ENCODE measurements around the gene KDM3A. TPM values are rescaled to one million over a fixed set of nuclear protein-coding genes. Genes with fewer than 3 reads are reported as not detected.
A peak's percentile ranks its signal among the peaks of the same experiment; 100 is the strongest.

KDM3A gene
- total RNA-seq, 4 donors from 2014 or later, result 17.7 to 56.0 (median 25.7) TPM

DNA sequence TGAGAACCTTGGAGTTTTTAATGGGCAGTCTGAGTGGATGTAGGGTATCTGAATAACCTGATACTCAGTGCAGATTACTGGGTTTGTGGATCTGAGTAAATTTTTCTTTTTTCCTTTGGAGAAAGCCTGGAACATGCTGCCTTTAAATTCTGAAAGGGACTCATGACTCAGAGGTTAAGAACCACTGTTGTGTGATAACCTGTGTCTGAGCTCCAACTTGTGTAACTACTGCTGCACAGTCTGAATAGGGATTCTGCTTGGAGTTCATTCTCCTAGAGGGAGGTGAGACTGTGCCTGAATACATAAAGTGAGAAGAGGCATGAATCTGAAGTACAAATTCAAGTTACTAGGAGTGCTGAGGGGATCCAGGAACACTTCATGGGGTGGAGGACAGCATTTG, 36.2 kb downstream of the KDM3A start:
- peak; percentile 38 for ATAC-seq (ENCODE audit: low FRiP score)
- DNase-seq (ENCODE audit: low spot score), result no peak
- TF ChIP-seq, protein P1, sequence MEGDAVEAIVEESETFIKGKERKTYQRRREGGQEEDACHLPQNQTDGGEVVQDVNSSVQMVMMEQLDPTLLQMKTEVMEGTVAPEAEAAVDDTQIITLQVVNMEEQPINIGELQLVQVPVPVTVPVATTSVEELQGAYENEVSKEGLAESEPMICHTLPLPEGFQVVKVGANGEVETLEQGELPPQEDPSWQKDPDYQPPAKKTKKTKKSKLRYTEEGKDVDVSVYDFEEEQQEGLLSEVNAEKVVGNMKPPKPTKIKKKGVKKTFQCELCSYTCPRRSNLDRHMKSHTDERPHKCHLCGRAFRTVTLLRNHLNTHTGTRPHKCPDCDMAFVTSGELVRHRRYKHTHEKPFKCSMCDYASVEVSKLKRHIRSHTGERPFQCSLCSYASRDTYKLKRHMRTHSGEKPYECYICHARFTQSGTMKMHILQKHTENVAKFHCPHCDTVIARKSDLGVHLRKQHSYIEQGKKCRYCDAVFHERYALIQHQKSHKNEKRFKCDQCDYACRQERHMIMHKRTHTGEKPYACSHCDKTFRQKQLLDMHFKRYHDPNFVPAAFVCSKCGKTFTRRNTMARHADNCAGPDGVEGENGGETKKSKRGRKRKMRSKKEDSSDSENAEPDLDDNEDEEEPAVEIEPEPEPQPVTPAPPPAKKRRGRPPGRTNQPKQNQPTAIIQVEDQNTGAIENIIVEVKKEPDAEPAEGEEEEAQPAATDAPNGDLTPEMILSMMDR (IDR thresholded peaks at IDR 0.05), result no peak

DNA sequence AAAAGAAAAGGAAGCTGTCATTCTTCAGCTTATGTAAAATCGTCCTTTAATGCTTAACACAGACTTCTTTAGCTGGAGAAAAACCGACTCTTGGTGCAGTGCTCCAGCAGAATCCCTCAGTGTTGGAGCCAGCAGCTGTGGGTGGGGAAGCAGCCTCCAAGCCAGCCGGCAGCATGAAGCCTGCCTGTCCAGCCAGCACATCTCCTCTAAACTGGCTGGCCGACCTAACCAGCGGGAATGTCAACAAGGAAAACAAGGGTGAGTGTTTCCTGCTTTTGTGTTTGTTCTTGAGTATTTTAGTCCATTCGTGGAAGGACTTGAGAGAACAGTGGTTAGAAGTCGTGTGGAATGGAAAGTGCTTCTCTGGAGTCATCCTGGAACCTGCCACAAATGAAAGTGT, 38.9 kb downstream of the KDM3A start:
- no peak for DNase-seq (ENCODE audit: low spot score)
- no peak for ATAC-seq (ENCODE audit: low FRiP score)
- TF ChIP-seq, protein P1 (IDR thresholded peaks at IDR 0.05), result no peak

DNA sequence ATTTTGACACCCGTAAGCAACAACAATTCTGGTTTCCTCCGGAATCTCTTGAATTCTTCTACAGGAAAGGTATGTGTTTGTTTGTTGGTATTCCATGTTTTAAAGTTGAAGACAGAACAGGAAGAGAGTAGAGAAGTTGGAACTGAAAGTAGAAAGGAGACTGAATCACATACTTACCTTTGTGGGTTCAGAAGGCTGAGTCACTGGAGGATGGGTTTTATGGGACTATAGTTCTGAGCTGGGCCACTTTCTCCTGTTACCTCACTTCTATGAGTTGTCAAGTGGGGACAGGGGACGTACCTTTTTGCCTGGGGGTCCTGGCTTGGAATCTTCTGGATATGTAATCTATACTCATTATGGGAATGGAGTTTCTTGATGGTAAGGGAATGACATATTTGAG, 40.9 kb downstream of the KDM3A start:
- TF ChIP-seq, protein P1 (IDR thresholded peaks at IDR 0.05), result no peak
- DNase-seq (ENCODE audit: low spot score) (no peak), ATAC-seq (ENCODE audit: low FRiP score) (no peak)

DNA sequence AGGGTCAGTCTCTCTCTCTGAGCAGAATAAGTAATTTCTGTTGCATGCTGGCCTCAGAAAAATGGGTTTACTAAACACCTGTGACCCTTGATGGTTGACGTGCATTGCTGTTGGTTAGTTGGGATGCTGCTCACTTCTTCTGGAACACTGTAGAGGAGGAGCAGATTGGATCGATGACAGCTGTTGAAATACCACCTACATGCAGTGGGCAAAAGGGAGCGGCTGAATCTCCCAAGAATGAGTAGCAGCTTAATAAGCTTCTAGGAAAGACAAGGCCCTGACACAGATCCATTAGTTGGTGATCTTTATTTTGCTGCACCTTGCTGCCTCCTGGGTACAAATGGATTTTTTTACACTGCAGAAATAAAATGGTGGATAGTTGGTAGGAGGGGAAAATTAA, 43.2 kb downstream of the KDM3A start:
- TF ChIP-seq, protein P1 (IDR thresholded peaks at IDR 0.05), result no peak
- no peak for ATAC-seq (ENCODE audit: low FRiP score)
- no peak for DNase-seq (ENCODE audit: low spot score)

DNA sequence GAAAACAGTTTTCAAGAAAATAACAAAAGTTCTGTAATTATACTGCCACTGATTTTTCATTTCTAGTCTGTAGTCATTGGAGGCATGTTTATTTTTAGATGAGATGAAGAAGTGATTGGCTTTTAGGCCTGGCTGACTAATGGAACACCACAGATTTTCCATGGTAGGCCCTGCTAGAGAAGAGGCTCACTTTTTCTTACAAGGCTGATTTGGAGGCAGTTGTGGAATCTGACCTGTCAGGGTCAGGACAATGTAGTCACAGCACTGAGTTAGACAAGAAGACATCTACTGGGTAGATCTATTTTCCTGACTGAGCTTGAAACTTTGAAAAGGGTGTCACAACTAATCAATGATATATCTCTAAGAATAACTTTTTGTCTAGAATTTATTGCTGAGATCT, 43.9 kb downstream of the KDM3A start:
- no peak for ATAC-seq (ENCODE audit: low FRiP score)
- TF ChIP-seq, protein P1 (IDR thresholded peaks at IDR 0.05), result no peak
- DNase-seq (ENCODE audit: low spot score), result no peak

DNA sequence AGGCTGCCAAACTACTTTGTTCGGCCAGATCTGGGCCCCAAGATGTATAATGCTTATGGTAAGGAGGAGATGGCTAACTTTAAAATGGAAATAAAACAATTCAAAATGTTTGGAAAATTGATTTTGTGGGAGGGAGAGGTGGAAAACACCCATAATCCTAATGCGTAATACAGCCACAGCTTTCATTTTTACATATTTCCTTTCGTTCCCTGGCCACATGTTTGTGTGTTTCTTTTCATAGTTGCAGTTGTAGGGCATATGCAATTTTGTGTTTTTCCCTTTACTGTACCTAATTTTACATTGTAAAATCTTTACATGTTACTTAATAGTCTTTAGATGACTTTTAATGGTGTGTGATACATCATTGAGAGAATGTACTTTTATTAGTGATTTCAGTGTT, 44.6 kb downstream of the KDM3A start:
- ATAC-seq (ENCODE audit: low FRiP score) (no peak), DNase-seq (ENCODE audit: low spot score) (no peak)
- TF ChIP-seq, protein P1 (IDR thresholded peaks at IDR 0.05), result no peak

DNA sequence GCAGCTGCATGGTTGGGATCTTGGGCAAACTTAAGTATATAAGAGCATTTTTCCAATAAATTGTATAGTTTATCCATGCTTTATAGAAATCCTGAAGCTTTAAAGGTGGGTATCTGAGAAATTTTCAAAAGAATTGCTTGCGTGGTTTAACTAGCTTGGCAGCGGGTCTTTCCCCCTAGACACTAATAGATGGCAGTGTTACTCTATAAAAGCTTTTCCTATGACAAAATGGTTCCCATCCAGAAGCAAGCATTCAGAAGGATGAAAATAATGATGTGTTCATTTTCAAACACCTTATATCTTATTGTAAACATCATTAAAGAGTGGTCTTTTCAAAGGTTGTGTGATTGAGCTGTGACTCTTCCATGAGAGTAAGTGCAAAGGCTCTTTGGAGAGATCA, 45.9 kb downstream of the KDM3A start:
- ATAC-seq (ENCODE audit: low FRiP score) (no peak), DNase-seq (ENCODE audit: low spot score) (no peak)
- TF ChIP-seq, protein P1 (IDR thresholded peaks at IDR 0.05), result no peak
